K562 (cell line): Measurements from ENCODE around the gene THAP5. TPM values are rescaled to one million over a fixed set of nuclear protein-coding genes. Genes with fewer than 3 reads are reported as not detected.

Source experiments
- BCL6 ChIP-seq: fragments of 250-450 bp; sonication (Bioruptor Pico); IDR thresholded peaks from 2 replicates; pipeline ENCODE4 v1.4.0; 2020
- CBFA2T2 ChIP-seq: fragments of 450-650 bp; conservative IDR thresholded peaks from 2 replicates; pipeline ENCODE4 v1.6.1; 2017; ENCODE audit warnings: mild to moderate bottlenecking
- CBFA2T3 ChIP-seq: fragments of 450-650 bp; IDR thresholded peaks from 2 replicates; pipeline ENCODE4 v1.6.1; 2017
- CBX3 ChIP-seq, 2 experiments: IDR thresholded peaks; 1 replicate in 1 of 2; 2 replicates in 1 of 2; pipeline ENCODE4 v1.6.1; 2012; ENCODE audit warnings: inconsistent platforms in 2 of 2, low read length in 2 of 2, borderline replicate concordance in 1 of 2, control low read depth in 1 of 2
- CHD2 ChIP-seq: IDR thresholded peaks from 2 replicates; pipeline ENCODE4 v1.6.1; 2011; ENCODE audit warnings: low read depth, low read length
- CREM ChIP-seq: IDR thresholded peaks from 2 replicates; pipeline ENCODE4 v1.6.1; 2014; ENCODE audit warnings: antibody characterized with exemption, low read depth
- CTBP1 ChIP-seq: fragments of 450-650 bp; IDR thresholded peaks from 2 replicates; pipeline ENCODE4 v1.6.1; 2016; ENCODE audit warnings: borderline replicate concordance
- ESRRB ChIP-seq: fragments of 250-450 bp; sonication (Bioruptor Pico); IDR thresholded peaks from 2 replicates; pipeline ENCODE4 v1.5.0; 2020; ENCODE audit warnings: mild to moderate bottlenecking, moderate library complexity, borderline replicate concordance
- JUNB ChIP-seq: fragments of 450-650 bp; formaldehyde crosslinking; conservative IDR thresholded peaks from 2 replicates; pipeline ENCODE4 v1.4.0; 2020; ENCODE audit warnings: mild to moderate bottlenecking
- KDM2B ChIP-seq: fragments of 250-450 bp; sonication (Bioruptor Pico); IDR thresholded peaks from 2 replicates; pipeline ENCODE4 v1.8.0; 2021; ENCODE audit warnings: mild to moderate bottlenecking, moderate library complexity
- KDM5B ChIP-seq: fragments of 200-600 bp; sonication (generic); IDR thresholded peaks from 2 replicates; pipeline ENCODE4 v1.6.1; 2012; ENCODE audit warnings: low read depth, mild to moderate bottlenecking, moderate library complexity, low read length, control low read depth, inconsistent platforms; ENCODE audit not compliant: insufficient replicate concordance
- KLF16 ChIP-seq: IDR thresholded peaks from 2 replicates; pipeline ENCODE4 v1.6.1; 2016; ENCODE audit warnings: antibody characterized with exemption
- SAFB2 ChIP-seq: fragments of 200-400 bp; formaldehyde crosslinking; IDR thresholded peaks from 2 replicates; pipeline ENCODE4 v1.6.1; 2018; ENCODE audit warnings: borderline replicate concordance, low read length, low read depth, moderate library complexity; ENCODE audit not compliant: severe bottlenecking
- SMAD4 ChIP-seq: fragments of 250-450 bp; sonication (Bioruptor Pico); conservative IDR thresholded peaks from 2 replicates; pipeline ENCODE4 v1.8.0; 2021; ENCODE audit warnings: inconsistent platforms, mild to moderate bottlenecking, moderate library complexity
- SP1 ChIP-seq: sonication (generic); formaldehyde crosslinking; IDR thresholded peaks from 2 replicates; pipeline ENCODE4 v1.8.1; 2022; ENCODE audit warnings: mild to moderate bottlenecking, missing genetic modification reagents
- TAL1 ChIP-seq: fragments of 450-650 bp; IDR thresholded peaks from 2 replicates; pipeline ENCODE4 v1.6.1; 2016; ENCODE audit warnings: mild to moderate bottlenecking
- TARDBP ChIP-seq: fragments of 450-650 bp; IDR thresholded peaks from 2 replicates; pipeline ENCODE4 v1.6.1; 2016
- TBL1XR1 ChIP-seq, 2 experiments: IDR thresholded peaks; 2 replicates each; pipeline ENCODE4 v1.6.1; 2012; ENCODE audit warnings: improper control_type of control experiment in 2 of 2, low read length in 2 of 2, mild to moderate bottlenecking in 1 of 2
- TEAD4 ChIP-seq, 2 experiments: sonication (generic) in 1 of 2; formaldehyde crosslinking in 1 of 2; IDR thresholded peaks; 2 replicates each; pipeline versions ENCODE4 v1.6.1 to v1.8.0; 2012 to 2022; ENCODE audit warnings: borderline replicate concordance in 1 of 2, inconsistent platforms in 1 of 2, low read length in 1 of 2, mild to moderate bottlenecking in 1 of 2, missing genetic modification reagents in 1 of 2
- YY1 ChIP-seq, 3 experiments: IDR thresholded peaks; 2 replicates each; pipeline ENCODE4 v1.6.1; 2011; ENCODE audit warnings: low read length in 2 of 3, mild to moderate bottlenecking in 2 of 3, moderate library complexity in 2 of 3, borderline replicate concordance in 1 of 3, control low read depth in 1 of 3, low read depth in 1 of 3; ENCODE audit not compliant: insufficient read depth in 3 of 3, insufficient replicate concordance in 2 of 3, control insufficient read depth in 1 of 3, insufficient read length in 1 of 3; ENCODE audit errors: extremely low read depth in 1 of 3
- ZBTB17 ChIP-seq: fragments of 450-650 bp; formaldehyde crosslinking; IDR thresholded peaks from 2 replicates; pipeline ENCODE4 v1.4.0; 2020; ENCODE audit warnings: mild to moderate bottlenecking
- ZBTB7A ChIP-seq: IDR thresholded peaks from 2 replicates; pipeline ENCODE4 v1.6.1; 2011; ENCODE audit warnings: low read depth, mild to moderate bottlenecking, low read length, moderate library complexity, borderline replicate concordance; ENCODE audit not compliant: control insufficient read depth
- ZC3H8 ChIP-seq: fragments of 450-650 bp; IDR thresholded peaks from 2 replicates; pipeline ENCODE4 v1.6.1; 2017
- ZNF23 ChIP-seq: fragments of 250-450 bp; sonication (Bioruptor Pico); IDR thresholded peaks from 2 replicates; pipeline ENCODE4 v1.4.0; 2020; ENCODE audit warnings: mild to moderate bottlenecking
- ZNF589 ChIP-seq: fragments of 200-800 bp; sonication (Bioruptor generic); IDR thresholded peaks from 2 replicates; pipeline ENCODE4 v1.6.1; 2016; ENCODE audit warnings: low read depth, missing genetic modification characterization, missing compliant biosample characterization
- ZNF766 ChIP-seq: fragments of 200-800 bp; sonication (Bioruptor generic); conservative IDR thresholded peaks from 2 replicates; pipeline ENCODE4 v1.6.1; 2016; ENCODE audit warnings: missing genetic modification characterization, missing compliant biosample characterization
- polyA plus RNA-seq, 8 experiments: library from polyadenylated mRNA; depleted of rRNA in 4 of 8; stranded (reverse) in 5 of 8; unstranded in 3 of 8; fragments of >200 nt; fragmentation: Nextera tagmentation in 2 of 8; fragmentation: Illumina TruSeq in 1 of 8; extraction: Ambion mirVana in 2 of 8; extraction: Trizol in 1 of 8; gene quantifications; 2 replicates each; pipeline versions ENCODE4 v1.2.1 to v1.2.3, GENCODE V29; 2011 to 2014; ENCODE audit warnings: inconsistent platforms in 1 of 8, missing spikeins in 1 of 8
- total RNA-seq, 7 experiments: library from RNA; depleted of rRNA in 6 of 7; stranded (reverse); fragments of >200 nt in 6 of 7; fragmentation: Illumina TruSeq in 2 of 7; extraction: Trizol in 2 of 7; gene quantifications; 2 replicates each; pipeline versions ENCODE4 v1.2.1 to v1.2.3, GENCODE V29; 2011 to 2021; ENCODE audit warnings: low replicate concordance in 1 of 7
- TF ChIP-seq, protein P1 (sequence below): fragments of 450-650 bp; formaldehyde crosslinking; IDR thresholded peaks from 2 replicates; pipeline ENCODE4 v1.4.0; 2022; ENCODE audit warnings: missing genetic modification characterization
- TF ChIP-seq, protein P2 (sequence below): fragments of 450-650 bp; formaldehyde crosslinking; IDR thresholded peaks from 2 replicates; pipeline ENCODE4 v1.4.0; 2020; ENCODE audit warnings: mild to moderate bottlenecking, mixed read lengths

The THAP5 gene
- total and polyA plus RNA-seq, 9 of the 15 experiments (the other 6 are each of a cell fraction or from before 2014, with no cell fraction given) = 16.5 to 58.1 (median 28.2) TPM

DNA sequence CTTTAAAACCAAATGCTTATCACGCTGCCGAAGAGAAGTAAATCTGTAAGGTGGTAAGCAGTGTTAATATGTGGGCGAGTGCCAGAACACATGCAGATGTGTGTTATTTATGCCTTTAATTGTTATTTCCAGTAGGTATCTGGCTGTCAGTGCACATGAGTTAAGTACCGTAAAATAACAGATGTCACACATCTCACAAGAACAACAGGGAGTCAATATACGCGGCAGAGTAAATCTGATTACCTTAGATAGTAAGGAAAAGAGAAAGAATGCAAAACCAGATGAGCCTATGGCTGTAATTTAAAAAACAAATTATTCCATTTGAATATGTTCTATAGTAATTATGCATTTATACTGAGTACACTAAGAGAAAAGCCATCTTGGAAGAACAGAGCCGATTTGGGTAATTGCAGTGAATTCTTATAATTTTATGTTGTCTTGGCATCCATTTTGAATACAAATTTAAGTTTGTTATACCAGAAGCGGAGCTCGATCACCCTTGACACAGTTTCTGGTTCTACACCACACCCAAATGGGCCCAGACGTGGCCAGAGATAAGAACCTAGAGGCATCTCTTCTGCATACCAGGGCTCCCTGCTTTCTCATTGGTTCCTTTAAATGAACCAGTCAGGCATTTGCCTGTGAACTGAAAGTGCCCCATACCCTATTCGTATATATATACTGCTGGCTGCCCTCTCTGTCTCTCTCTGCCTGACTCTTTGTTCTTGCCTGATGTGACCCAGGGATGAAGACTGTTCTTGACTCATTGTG is 35.0 kb upstream of the THAP5 start (continued):
- TF ChIP-seq CTBP1 = no peak
- TF ChIP-seq KLF16 = 0 out of 2 replicates have a peak, but pooled peaks have one; percentile 9
- TF ChIP-seq ZNF23 (CRISPR knock-in tag) = no peak
- no peak for TF ChIP-seq TBL1XR1 (IDR thresholded peaks at IDR 0.05; ENCODE audit: low read length in 2 of 2)
- 0 out of 2 replicates have a peak, but pooled peaks have one; percentile 14 for TF ChIP-seq CREM
- no peak for TF ChIP-seq KDM5B
- TF ChIP-seq CBFA2T3 = peak; percentile 51; the same call in 1 of the 2 replicates
- peak; percentile 87 for TF ChIP-seq TEAD4 (IDR thresholded peaks at IDR 0.05; ENCODE audit: low read length)
- no peak for TF ChIP-seq TEAD4 (CRISPR knock-in tag; IDR thresholded peaks at IDR 0.05; ENCODE audit: borderline replicate concordance)
- TF ChIP-seq ESRRB = no peak
- TF ChIP-seq, protein P1, sequence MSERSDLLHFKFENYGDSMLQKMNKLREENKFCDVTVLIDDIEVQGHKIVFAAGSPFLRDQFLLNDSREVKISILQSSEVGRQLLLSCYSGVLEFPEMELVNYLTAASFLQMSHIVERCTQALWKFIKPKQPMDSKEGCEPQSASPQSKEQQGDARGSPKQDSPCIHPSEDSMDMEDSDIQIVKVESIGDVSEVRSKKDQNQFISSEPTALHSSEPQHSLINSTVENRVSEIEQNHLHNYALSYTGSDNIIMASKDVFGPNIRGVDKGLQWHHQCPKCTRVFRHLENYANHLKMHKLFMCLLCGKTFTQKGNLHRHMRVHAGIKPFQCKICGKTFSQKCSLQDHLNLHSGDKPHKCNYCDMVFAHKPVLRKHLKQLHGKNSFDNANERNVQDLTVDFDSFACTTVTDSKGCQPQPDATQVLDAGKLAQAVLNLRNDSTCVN (CRISPR knock-in tag) = no peak
- no peak for TF ChIP-seq SP1
- TF ChIP-seq KDM2B (CRISPR knock-in tag) = no peak
- no peak for TF ChIP-seq ZNF589
- TF ChIP-seq TARDBP = no peak
- TF ChIP-seq TAL1 = peak; percentile 59
- TF ChIP-seq ZBTB17 (CRISPR knock-in tag) = no peak
- no peak for TF ChIP-seq CHD2
- no peak for TF ChIP-seq ZBTB7A
- TF ChIP-seq CBX3 (IDR thresholded peaks at IDR 0.05; ENCODE audit: borderline replicate concordance in 1 of 2, low read length in 2 of 2) = no peak
- no peak for TF ChIP-seq ZC3H8
- no peak; the same call in 1 of the 2 replicates for TF ChIP-seq SMAD4 (CRISPR knock-in tag)
- no peak for TF ChIP-seq SAFB2
- TF ChIP-seq, protein P2, sequence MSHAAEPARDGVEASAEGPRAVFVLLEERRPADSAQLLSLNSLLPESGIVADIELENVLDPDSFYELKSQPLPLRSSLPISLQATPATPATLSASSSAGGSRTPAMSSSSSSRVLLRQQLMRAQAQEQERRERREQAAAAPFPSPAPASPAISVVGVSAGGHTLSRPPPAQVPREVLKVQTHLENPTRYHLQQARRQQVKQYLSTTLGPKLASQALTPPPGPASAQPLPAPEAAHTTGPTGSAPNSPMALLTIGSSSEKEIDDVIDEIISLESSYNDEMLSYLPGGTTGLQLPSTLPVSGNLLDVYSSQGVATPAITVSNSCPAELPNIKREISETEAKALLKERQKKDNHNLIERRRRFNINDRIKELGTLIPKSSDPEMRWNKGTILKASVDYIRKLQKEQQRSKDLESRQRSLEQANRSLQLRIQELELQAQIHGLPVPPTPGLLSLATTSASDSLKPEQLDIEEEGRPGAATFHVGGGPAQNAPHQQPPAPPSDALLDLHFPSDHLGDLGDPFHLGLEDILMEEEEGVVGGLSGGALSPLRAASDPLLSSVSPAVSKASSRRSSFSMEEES (CRISPR knock-in tag) = no peak
- 0 out of 2 replicates have a peak, but pooled peaks have one; percentile 54 for TF ChIP-seq ZNF766
- no peak for TF ChIP-seq JUNB (CRISPR knock-in tag)
- peak in 1 of 3 experiments; percentile 31 for TF ChIP-seq YY1 (IDR thresholded peaks at IDR 0.05; ENCODE audit: borderline replicate concordance in 1 of 3, control insufficient read depth in 1 of 3, extremely low read depth in 1 of 3, insufficient read depth in 3 of 3, insufficient read length in 1 of 3, insufficient replicate concordance in 2 of 3, low read depth in 1 of 3, low read length in 2 of 3)
- no peak for TF ChIP-seq BCL6 (CRISPR knock-in tag)
- TF ChIP-seq CBFA2T2 = no peak
